ENCODE results near the gene TMEM43.
"Not testable (repeated sequence)": the region's sequence is repeated elsewhere in the genome, so short reads cannot be mapped to it uniquely, and the experiment has no call there.

TMEM43 gene

GRCh38 chr3:14124615-14125192 is at the start of gene TMEM43, which contains the start of gene CHCHD4:
TMEM43 (plus strand) TSS chr3:14125052; CDS start chr3:14125194, 142 bp downstream.
CHCHD4 (minus strand) TSS chr3:14124870; CDS start chr3:14124676, 194 bp downstream.
- peak; percentile 99 for DNase-seq

- not testable (repeated sequence) for DNase-seq
Observed at GRCh38 chr3:14075233-14075632, 49.6 kb upstream of the TMEM43 start.

GRCh38 chr3:14077310-14077709 is 47.5 kb upstream of the TMEM43 start:
- DNase-seq = no peak

- no peak for DNase-seq
Observed at GRCh38 chr3:14082108-14082657, 42.7 kb upstream of the TMEM43 start.

- DNase-seq = not testable (repeated sequence)
Observed at GRCh38 chr3:14087461-14087860, 37.4 kb upstream of the TMEM43 start.

- not testable (repeated sequence) for DNase-seq
Observed at GRCh38 chr3:14091959-14092358, 32.9 kb upstream of the TMEM43 start.

- DNase-seq = no peak
Observed at GRCh38 chr3:14092464-14092863, 32.4 kb upstream of the TMEM43 start.

- DNase-seq = no peak
Observed at GRCh38 chr3:14093831-14094230, 31.0 kb upstream of the TMEM43 start.

GRCh38 chr3:14096742-14097141 is 28.1 kb upstream of the TMEM43 start:
- no peak for DNase-seq

- no peak for DNase-seq
Observed at GRCh38 chr3:14097616-14098391, 27.0 kb upstream of the TMEM43 start.

GRCh38 chr3:14109821-14110220 is 15.0 kb upstream of the TMEM43 start:
- not testable (repeated sequence) for DNase-seq

GRCh38 chr3:14110699-14111098 is 14.2 kb upstream of the TMEM43 start:
- DNase-seq = no peak

- DNase-seq = no peak
Observed at GRCh38 chr3:14113965-14114635, 10.8 kb upstream of the TMEM43 start.

- DNase-seq = no peak
Observed at GRCh38 chr3:14117468-14118399, 7.1 kb upstream of the TMEM43 start.

- no peak for DNase-seq
Observed at GRCh38 chr3:14118400-14119381, 6.2 kb upstream of the TMEM43 start.

- DNase-seq = no peak
Observed at GRCh38 chr3:14119651-14120050, 5.2 kb upstream of the TMEM43 start.

GRCh38 chr3:14120111-14120920 is 4.5 kb upstream of the TMEM43 start:
- DNase-seq = no peak

GRCh38 chr3:14120921-14121448 is 3.9 kb upstream of the TMEM43 start:
- not testable (repeated sequence) for DNase-seq

- DNase-seq = no peak
Observed at GRCh38 chr3:14121859-14122258, 3.0 kb upstream of the TMEM43 start.

GRCh38 chr3:14122301-14122700 is 2.6 kb upstream of the TMEM43 start:
- no peak for DNase-seq
